CD4-positive, alpha-beta T cell treated with Interleukin-1 beta for 1 hour (primary cell): ENCODE results near the gene CDC34.
A peak's percentile ranks its signal among the peaks of the same experiment; 100 is the strongest.

Source experiments
- DNase-seq, 2 donors: peaks; one replicate each; pipeline ENCODE4 v3.0.0-alpha.2; 2020 to 2022

CDC34 gene

DNA sequence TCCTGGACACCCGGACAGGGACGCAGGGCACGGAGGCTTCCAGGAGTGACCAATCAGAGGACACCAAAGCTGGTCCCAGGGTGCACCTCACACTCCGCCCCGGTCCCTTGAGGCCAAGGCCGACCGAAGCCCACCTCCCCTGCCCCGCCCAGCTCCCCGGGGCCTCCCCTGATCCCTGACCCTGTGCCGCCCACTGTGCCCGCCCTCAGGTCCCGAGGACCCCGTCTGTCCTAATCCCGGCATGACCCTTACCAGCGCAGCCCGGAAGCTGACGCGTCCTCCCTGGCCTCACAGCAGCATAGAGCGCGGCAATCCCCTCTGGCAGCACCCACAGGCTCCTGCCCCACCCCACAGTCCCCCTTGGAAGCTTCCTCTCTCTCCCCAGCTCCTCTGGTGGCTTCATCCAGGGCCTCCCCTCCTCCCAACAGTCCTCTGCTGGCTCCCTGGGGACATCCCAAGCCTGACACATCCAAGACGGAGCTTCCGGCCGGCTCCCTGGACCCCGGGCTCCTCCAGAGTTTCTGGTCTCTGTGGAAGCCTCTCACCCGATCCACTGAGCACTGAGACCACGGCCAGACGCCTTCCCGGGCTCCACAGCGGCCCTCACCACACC, 7.4 kb upstream of the CDC34 start:
- DNase-seq: no peak

DNA sequence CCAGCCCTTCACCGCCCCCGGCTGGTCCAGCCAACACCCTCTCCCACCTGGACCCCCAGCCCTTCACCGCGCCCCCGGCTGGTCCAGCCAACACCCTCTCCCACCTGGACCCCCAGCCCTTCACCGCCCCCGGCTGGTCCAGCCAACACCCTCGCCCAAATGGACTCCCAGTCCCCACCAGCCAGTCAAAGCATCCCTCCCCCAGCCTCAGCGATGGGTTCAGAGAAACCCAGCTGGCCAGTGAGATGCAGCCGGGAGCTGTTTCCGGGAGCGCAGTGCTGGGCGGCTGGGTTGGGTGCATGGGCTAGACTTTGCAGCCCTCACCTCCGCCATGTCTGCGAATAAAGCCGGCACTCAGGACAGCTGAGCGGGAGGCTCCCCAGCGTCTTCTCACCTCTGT, 6.5 kb upstream of the CDC34 start:
- no peak for DNase-seq

DNA sequence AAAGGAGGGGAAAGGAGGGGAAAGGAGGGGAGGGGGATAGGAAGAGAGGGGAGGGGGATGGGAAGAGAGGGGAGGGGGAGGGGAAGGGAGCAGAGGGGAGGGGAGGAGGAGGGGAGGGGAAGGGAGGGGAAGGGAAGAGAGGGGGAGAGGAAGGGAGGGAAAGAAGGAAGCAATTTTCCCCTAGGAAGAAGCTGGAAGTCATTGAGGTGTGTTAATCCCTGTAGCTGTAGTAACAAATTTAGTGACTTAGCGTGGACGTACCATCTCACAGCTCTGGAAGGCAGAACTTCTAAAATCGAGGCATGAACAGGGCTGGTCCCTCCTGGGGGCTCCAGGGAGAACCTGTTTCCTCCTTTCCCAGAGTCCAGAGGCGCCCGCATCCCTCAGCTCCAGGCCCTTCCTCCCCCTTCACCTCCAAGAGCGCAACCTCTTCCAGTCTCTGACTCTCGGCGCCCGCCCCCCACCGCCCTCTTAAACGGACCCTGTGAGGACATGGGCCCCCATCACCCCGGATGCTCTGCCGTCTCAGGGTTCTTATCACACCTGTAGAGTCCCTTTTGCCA, 5.6 kb upstream of the CDC34 start:
- no peak for DNase-seq

DNA sequence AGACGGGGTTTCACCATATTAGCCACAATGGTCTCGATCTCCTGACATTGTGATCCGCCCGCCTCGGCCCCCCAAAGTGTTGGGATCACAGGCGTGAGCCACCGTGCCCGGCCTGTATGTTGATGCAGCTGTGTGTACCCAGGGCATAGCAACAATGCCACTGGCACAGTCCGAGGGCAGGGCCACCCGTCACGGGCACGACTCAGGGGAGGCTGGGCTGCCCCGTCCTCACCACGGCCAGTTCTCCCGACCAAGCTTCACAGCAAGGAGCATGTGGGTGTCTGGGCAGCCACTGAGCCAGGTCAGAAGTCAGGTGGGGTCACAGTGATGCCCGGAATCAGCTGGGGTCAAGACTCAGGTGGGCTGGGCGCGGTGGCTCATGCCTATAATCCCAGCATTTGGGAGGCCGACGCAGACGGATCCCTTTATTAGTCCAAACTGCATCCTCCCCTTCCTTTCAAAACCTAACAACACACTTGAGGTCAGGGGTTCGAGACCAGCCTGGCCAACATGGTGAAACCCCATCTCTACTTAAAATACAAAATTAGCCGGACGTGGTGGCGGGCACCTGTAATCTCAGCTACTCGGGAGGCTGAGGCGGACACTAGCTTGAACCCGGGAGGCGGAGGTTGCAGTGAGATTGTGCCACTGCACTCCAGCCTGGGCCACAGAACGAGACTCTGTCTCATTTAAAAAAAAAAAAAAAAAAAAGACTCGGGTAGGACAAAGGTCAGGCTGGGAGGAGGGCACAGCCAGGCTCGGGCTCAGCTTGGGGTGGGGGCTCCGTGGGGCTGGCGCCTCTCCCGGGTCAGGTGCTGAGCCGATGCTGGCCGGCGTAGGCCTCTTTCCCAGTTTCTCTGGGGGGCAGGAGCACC, 1.2 kb upstream of the CDC34 start:
- DNase-seq: no peak

- DNase-seq: peak; percentile 89 to 91
Measured at GRCh38 chr19:531009-531752, 379 bp upstream of the CDC34 start.

- DNase-seq: peak; percentile 49 to 58
Measured at GRCh38 chr19:532561-533363, 1.2 kb downstream of the CDC34 start.

DNA sequence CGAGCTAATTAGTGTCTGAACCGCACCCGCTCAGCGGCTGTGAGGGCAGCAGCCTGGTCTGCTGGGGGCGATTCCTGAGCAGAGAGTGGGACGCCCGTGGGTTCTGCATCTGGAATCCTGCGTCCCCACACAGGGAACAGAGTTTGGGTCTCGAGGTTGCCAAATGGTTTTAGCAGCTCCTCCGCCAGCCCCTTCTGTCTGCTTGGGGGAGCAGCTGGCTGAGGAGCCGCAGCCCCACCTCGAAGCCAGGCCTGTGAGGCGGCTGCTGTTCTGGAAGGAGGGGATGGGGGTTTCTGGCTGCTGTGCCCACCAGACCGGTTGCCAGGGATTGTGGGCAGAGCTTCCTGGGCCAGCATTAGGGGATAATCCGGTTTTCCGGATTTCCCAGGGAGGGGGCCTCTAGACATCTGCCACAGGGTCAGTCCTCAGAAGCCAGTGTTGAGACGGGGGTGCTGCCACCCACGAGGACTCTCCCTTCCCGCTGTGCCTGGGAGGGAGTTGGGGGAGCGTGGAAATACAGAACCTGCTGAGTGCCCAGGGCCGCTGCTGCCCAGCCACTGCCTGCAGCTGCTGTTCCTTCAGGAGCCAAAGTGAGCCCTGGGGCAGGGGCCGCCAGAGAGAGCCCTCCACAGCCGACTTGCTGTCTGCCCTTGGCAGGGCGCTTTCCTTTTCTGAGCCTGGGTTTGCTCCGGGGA, 2.0 kb downstream of the CDC34 start:
- no peak for DNase-seq

DNA sequence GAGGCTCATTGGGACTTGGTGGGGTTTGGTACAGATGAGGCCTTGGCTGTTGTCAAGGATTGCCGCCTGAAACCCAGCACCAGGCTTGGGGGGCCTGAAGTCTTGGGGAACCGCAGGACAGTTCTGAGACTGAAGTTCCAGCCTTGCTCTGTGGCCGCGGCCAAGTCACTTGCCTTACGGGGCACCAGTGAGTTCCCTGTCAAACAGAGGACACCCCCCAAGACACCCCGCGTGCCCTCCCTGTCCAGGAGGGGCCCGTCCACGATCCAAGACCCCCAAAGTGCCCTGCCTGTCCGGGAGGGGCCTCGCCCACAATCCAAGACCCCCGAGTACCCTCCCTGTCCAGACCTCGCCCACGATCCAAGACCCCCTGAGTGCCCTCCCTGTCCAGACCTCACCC, 2.5 kb downstream of the CDC34 start:
- no peak for DNase-seq

DNA sequence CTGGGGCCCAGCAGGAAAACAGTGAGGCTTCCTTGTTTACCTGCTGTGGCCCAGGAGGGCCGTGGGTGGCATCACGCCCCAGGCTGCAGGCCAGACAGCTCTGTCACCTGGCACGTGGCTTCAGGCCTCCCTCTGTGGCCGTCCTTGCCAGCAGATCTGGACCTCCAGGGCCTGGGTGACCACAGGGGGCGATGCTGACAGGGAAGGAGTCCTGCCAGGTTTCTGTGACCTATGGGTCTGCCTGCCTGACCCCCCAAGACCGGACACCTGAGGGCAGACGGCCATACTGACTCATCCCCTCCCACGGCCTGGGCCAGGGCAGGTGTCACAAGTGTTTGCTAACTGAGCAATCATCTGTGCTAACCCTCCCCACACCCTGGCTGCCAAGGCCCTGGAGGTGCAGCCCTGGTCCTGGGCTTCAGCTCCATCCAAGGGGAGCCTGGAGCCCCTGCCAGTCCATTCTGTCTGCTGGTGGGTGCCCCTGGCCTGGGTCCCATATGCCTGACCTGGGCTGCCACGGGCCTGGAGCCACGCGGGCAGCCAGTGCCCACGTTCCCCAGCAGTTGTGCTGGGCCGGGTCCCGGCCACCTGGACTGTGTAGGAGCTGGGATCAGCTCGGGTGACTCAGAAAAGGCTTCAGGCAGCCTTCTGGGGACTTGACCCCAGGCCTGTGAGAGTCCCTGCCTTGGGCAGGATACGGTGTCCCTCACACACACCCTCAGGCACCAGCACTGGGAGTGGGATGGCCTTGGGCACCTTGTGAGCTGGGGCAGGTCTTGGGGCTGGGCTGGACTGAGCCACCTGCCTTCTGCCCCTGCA, 3.7 kb downstream of the CDC34 start:
- DNase-seq: no peak

GRCh38 chr19:536031-536880, 4.7 kb downstream of the CDC34 start:
- no peak for DNase-seq

- no peak for DNase-seq
Measured at GRCh38 chr19:536881-537404, 5.4 kb downstream of the CDC34 start.

GRCh38 chr19:538641-539428, 7.3 kb downstream of the CDC34 start:
- no peak for DNase-seq

DNA sequence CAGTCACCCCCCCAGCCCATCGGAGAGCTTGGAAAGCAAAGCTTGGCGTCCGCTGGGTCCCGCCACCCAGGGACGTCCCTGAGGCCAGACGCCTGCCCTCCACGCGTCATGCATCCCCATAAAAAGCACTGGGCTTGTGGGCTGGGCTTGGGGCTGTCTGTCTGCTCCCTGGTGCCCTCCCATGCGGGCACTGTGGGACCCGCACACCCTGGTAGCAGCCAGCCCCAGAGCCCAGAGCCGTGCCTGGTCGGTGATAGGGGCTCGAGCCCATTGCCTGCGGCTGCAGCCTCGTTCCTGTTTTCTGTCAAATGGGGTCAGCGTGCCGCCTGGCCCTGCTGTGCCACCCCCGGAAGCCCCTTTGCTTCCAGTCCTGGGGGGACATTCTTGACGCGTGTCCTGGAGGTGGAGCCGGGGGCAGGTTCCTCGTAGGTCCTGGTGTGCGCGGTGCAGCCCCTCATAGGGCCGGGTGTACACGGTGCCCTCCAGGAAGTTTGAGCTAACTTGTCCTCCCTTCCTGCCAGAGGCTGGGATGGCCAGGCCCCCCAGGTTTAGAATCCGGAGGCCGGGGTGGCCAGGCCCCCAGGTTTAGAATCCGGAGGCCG, 8.0 kb downstream of the CDC34 start:
- DNase-seq: no peak

- no peak for DNase-seq
Measured at GRCh38 chr19:540867-541637, 9.5 kb downstream of the CDC34 start.

GRCh38 chr19:541699-542098, 10.1 kb downstream of the CDC34 start:
- no peak for DNase-seq

DNA sequence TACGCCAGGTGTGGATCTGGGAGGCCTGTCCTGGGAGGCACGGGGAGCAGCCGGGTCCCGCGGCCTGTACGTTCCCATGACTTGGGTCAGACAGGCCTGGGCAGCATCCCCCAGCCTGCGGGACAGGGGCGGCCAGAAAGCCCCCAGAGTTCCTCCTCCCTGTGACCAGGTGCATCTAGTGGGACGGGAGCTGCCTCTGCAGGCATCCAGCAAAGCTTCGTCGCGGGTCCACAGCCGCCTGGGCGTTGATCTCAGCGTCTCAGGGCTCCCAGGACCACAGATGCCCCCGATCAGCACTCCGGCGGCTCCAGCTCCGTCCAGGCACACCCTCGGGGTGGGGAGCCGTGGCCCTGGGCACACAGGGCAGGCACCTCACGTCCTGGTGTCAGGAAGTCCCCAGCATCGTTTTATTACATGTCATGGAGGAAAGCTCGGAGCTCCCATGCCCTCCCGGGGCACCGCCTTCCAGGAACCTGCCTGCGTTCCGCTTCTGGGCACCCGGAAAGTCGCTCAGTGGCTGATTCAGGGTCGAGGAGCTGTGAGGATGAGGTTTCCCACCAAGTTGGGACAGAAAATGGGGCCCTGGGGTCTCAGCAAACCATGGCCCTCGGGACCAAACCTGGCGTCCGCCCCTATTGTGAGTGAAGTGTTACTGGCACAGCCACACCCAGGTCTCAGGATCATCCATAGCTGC, 10.8 kb downstream of the CDC34 start:
- DNase-seq: no peak
